SHP77 (cell line): ENCODE data around the gene ZBTB8A.

ENCODE experiments used
- DNase-seq, 2 experiments: peaks; one replicate each; lab custom pipeline; 2025; lab: John Stamatoyannopoulos, UW

ZBTB8A gene

DNA sequence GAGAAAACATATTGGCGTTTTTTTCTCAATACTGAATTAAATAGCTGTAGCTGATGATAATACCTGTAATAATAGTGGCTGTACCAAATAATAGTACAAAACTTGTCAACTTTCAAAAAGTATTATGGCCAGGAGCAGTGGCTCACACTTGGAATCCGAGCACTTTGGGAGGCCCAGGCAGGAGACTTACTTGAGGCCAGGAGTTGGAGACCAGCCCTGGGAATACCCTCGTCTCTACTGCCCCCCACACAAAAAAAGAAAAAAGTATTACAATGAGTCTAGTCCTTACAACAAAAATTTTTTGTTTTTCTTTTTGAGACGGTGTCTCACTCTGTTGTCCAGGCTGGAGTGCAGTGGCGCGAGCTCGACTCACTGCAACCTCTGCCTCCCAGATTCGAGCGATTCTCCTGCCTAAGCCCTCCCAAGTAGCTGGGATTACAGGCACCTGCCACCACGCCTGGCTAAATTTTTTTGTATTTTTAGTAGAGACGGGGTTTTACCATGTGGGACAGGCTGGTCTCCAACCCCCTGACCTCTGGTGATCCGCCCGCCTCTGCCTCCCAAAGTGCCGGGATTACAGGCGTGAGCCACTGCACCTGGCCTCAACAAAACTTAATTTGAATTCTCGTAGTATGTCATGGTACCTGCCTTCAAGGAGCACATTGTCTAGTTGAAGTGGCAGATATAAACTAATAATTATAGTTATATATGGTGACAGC, 113.2 kb downstream of the ZBTB8A start:
- DNase-seq: no peak
